HAP-1 (cell line): ENCODE data around the gene ZMYND11.
A peak's percentile ranks its signal among the peaks of the same experiment; 100 is the strongest.

Experiments
- DNase-seq, 2 experiments: peaks; one replicate each; pipeline ENCODE4 v3.0.0-alpha.2; 2016 to 2020; ENCODE audit warnings: low spot score in 2 of 2
- H3K27me3 ChIP-seq: fragments of 250-450 bp; sonication (Bioruptor Pico); 2 replicates; pipeline ENCODE4 v1.5.1; 2020; ENCODE audit warnings: low read depth, mild to moderate bottlenecking, moderate library complexity
- H3K36me3 ChIP-seq: fragments of 250-450 bp; sonication (Bioruptor Pico); replicated peaks from 2 replicates; pipeline ENCODE4 v1.5.1; 2020; ENCODE audit warnings: mild to moderate bottlenecking
- H3K4me1 ChIP-seq: fragments of 250-450 bp; sonication (Bioruptor Pico); 2 replicates; pipeline ENCODE4 v1.5.1; 2020; ENCODE audit warnings: mild to moderate bottlenecking
- H3K4me3 ChIP-seq: fragments of 250-450 bp; sonication (Bioruptor Pico); 2 replicates; pipeline ENCODE4 v1.5.1; 2020; ENCODE audit warnings: mild to moderate bottlenecking, moderate library complexity
- H3K9me3 ChIP-seq: fragments of 250-450 bp; sonication (Bioruptor Pico); 2 replicates; pipeline ENCODE4 v1.5.1; 2020; ENCODE audit warnings: mild to moderate bottlenecking, moderate library complexity
- in situ Hi-C: fragments of 300-500 bp; cut with MboI; formaldehyde crosslinking; loops from 3 replicates; pipeline ENCODE4 v1.14.3; 2020; ENCODE audit warnings: low sequenced_read_pairs, inconsistent platforms, mixed read lengths

ZMYND11 gene

GRCh38 chr10:104862-105565 lies 30.2 kb upstream of the ZMYND11 start:
- Histone ChIP-seq H3K4me1 (no peaks in the 10 kb centered on the region), H3K4me3 (no peak overlapping the region), H3K27me3 (no peaks in the 10 kb centered on the region), H3K36me3 (no peaks in the 10 kb centered on the region), H3K9me3 (no peaks in the 10 kb centered on the region)
- no peak for DNase-seq
- in situ Hi-C loops: no loop called here

- no peak for DNase-seq
- in situ Hi-C loops: no loop called here
- Histone ChIP-seq H3K4me1 (no peaks in the 10 kb centered on the region), H3K9me3 (no peaks in the 10 kb centered on the region), H3K4me3 (no peak overlapping the region), H3K27me3 (no peaks in the 10 kb centered on the region), H3K36me3 (no peaks in the 10 kb centered on the region)
Measured at GRCh38 chr10:105806-106205, 29.4 kb upstream of the ZMYND11 start.

- H3K4me1 ChIP-seq: no peaks in the 10 kb centered on the region
- no peaks in the 10 kb centered on the region for H3K36me3 ChIP-seq
- in situ Hi-C loops: no loop called here
- no peak overlapping the region for H3K4me3 ChIP-seq
- H3K27me3 ChIP-seq: no peaks in the 10 kb centered on the region
- no peaks in the 10 kb centered on the region for H3K9me3 ChIP-seq
- DNase-seq: no peak
Measured at GRCh38 chr10:106740-107139, 28.5 kb upstream of the ZMYND11 start.

GRCh38 chr10:112246-112645 lies 23.0 kb upstream of the ZMYND11 start:
- in situ Hi-C loops: no loop called here
- 0 out of 2 replicates have a peak, but pooled peaks cover 2% of the 10 kb centered on the region for H3K9me3 ChIP-seq
- no peaks in the 10 kb centered on the region for H3K36me3 ChIP-seq
- H3K4me1 ChIP-seq: no peaks in the 10 kb centered on the region
- no peaks in the 10 kb centered on the region for H3K27me3 ChIP-seq
- no peak for DNase-seq
- H3K4me3 ChIP-seq: no peak overlapping the region

GRCh38 chr10:124874-125273 lies 10.4 kb upstream of the ZMYND11 start:
- Histone ChIP-seq H3K9me3 (no peaks in the 10 kb centered on the region), H3K4me1 (no peaks in the 10 kb centered on the region), H3K27me3 (no peaks in the 10 kb centered on the region), H3K36me3 (no peaks in the 10 kb centered on the region), H3K4me3 (no peak overlapping the region)
- in situ Hi-C loops: no loop called here
- DNase-seq: no peak

- in situ Hi-C loops: no loop called here
- H3K36me3 ChIP-seq: no peaks in the 10 kb centered on the region
- no peaks in the 10 kb centered on the region for H3K4me1 ChIP-seq
- DNase-seq: no peak
- no peaks in the 10 kb centered on the region for H3K27me3 ChIP-seq
- no peaks in the 10 kb centered on the region for H3K9me3 ChIP-seq
- no peak overlapping the region for H3K4me3 ChIP-seq
Measured at GRCh38 chr10:127612-128432, 7.4 kb upstream of the ZMYND11 start.

GRCh38 chr10:129810-130209 lies 5.4 kb upstream of the ZMYND11 start:
- Histone ChIP-seq H3K4me1 (peaks cover 7% of the 10 kb centered on the region), H3K36me3 (no peaks in the 10 kb centered on the region), H3K9me3 (no peaks in the 10 kb centered on the region), H3K27me3 (no peaks in the 10 kb centered on the region), H3K4me3 (no peak overlapping the region)
- in situ Hi-C loops: no loop called here
- DNase-seq: no peak

- H3K4me3 ChIP-seq: peak overlapping the region; percentile 45
- in situ Hi-C loops: no loop called here
Measured at GRCh38 chr10:132946-133898, 2.0 kb upstream of the ZMYND11 start.

GRCh38 chr10:134247-135131 lies 766 bp upstream of the ZMYND11 start:
- in situ Hi-C loops: no loop called here
- DNase-seq: peak in 1 of 2 experiments; percentile 44
- Histone ChIP-seq H3K9me3 (no peaks in the 10 kb centered on the region), H3K4me3 (peak overlapping the region; percentile 45), H3K4me1 (peaks cover 11% of the 10 kb centered on the region), H3K36me3 (no peaks in the 10 kb centered on the region), H3K27me3 (no peaks in the 10 kb centered on the region)

More at GRCh38 chr10:132946-133898, 2.0 kb upstream of the ZMYND11 start:
- H3K4me1 ChIP-seq: peaks cover 11% of the 10 kb centered on the region
- no peaks in the 10 kb centered on the region for H3K27me3 ChIP-seq
- no peaks in the 10 kb centered on the region for H3K36me3 ChIP-seq
- H3K9me3 ChIP-seq: no peaks in the 10 kb centered on the region
- peak in 1 of 2 experiments; percentile 44 for DNase-seq

GRCh38 chr10:135601-136464 lies 578 bp downstream of the ZMYND11 start:
- DNase-seq: peak in 1 of 2 experiments; percentile 66
- peak overlapping the region; percentile 51 for H3K4me3 ChIP-seq
- H3K9me3 ChIP-seq: no peaks in the 10 kb centered on the region
- no peaks in the 10 kb centered on the region for H3K27me3 ChIP-seq
- H3K36me3 ChIP-seq: no peaks in the 10 kb centered on the region
- H3K4me1 ChIP-seq: peaks cover 16% of the 10 kb centered on the region
- in situ Hi-C loops: no loop called here

- DNase-seq: no peak
- no peaks in the 10 kb centered on the region for H3K36me3 ChIP-seq
- peaks cover 16% of the 10 kb centered on the region for H3K4me1 ChIP-seq
- H3K9me3 ChIP-seq: no peaks in the 10 kb centered on the region
- no peaks in the 10 kb centered on the region for H3K27me3 ChIP-seq
- in situ Hi-C loops: no loop called here
- H3K4me3 ChIP-seq: peak overlapping the region; percentile 51
Measured at GRCh38 chr10:136465-136762, 1.2 kb downstream of the ZMYND11 start.

- no peaks in the 10 kb centered on the region for H3K27me3 ChIP-seq
- DNase-seq: peak; percentile 58 to 68
- H3K4me1 ChIP-seq: peaks cover 16% of the 10 kb centered on the region
- in situ Hi-C loops: no loop called here
- H3K36me3 ChIP-seq: no peaks in the 10 kb centered on the region
- H3K9me3 ChIP-seq: no peaks in the 10 kb centered on the region
- H3K4me3 ChIP-seq: no peak overlapping the region; the same call in 1 of the 2 replicates
Measured at GRCh38 chr10:137031-137430, 1.8 kb downstream of the ZMYND11 start.
